PFSK-1 (cell line): ENCODE results near the gene TOB2.

Experiments used
- POLR2AphosphoS5 ChIP-seq: IDR thresholded peaks from 2 replicates; pipeline ENCODE4 v1.6.1; 2012; ENCODE audit warnings: low read depth, mild to moderate bottlenecking, control low read depth, low read length, moderate library complexity
- TAF1 ChIP-seq: IDR thresholded peaks from 2 replicates; pipeline ENCODE4 v1.6.1; 2012; ENCODE audit warnings: low read length, control low read depth, borderline replicate concordance; ENCODE audit not compliant: insufficient read depth
- TF ChIP-seq, protein P1 (sequence below), 2 experiments: IDR thresholded peaks; 2 replicates each; pipeline versions ENCODE4 v1.6.1 to v1.8.0; 2011 to 2012; ENCODE audit warnings: low read depth in 2 of 2, low read length in 2 of 2, control low read depth in 1 of 2, inconsistent platforms in 1 of 2, mild to moderate bottlenecking in 1 of 2, moderate library complexity in 1 of 2; ENCODE audit not compliant: insufficient read depth in 1 of 2

GRCh38 chr22:41445129-41446056, 1.2 kb downstream of the TOB2 start:
- TF ChIP-seq TAF1 (no peak), POLR2AphosphoS5 (no peak)
- TF ChIP-seq, protein P1, sequence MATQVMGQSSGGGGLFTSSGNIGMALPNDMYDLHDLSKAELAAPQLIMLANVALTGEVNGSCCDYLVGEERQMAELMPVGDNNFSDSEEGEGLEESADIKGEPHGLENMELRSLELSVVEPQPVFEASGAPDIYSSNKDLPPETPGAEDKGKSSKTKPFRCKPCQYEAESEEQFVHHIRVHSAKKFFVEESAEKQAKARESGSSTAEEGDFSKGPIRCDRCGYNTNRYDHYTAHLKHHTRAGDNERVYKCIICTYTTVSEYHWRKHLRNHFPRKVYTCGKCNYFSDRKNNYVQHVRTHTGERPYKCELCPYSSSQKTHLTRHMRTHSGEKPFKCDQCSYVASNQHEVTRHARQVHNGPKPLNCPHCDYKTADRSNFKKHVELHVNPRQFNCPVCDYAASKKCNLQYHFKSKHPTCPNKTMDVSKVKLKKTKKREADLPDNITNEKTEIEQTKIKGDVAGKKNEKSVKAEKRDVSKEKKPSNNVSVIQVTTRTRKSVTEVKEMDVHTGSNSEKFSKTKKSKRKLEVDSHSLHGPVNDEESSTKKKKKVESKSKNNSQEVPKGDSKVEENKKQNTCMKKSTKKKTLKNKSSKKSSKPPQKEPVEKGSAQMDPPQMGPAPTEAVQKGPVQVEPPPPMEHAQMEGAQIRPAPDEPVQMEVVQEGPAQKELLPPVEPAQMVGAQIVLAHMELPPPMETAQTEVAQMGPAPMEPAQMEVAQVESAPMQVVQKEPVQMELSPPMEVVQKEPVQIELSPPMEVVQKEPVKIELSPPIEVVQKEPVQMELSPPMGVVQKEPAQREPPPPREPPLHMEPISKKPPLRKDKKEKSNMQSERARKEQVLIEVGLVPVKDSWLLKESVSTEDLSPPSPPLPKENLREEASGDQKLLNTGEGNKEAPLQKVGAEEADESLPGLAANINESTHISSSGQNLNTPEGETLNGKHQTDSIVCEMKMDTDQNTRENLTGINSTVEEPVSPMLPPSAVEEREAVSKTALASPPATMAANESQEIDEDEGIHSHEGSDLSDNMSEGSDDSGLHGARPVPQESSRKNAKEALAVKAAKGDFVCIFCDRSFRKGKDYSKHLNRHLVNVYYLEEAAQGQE (IDR thresholded peaks at IDR 0.05; ENCODE audit: insufficient read depth in 1 of 2, low read depth in 2 of 2, low read length in 2 of 2), result no peak
